OCI-LY3 (cell line): ENCODE results near the gene MYBL2.

Source experiments
- CTCF ChIP-seq: fragments of 200-600, 300-600 bp; sonication (generic); IDR thresholded peaks from 2 replicates; pipeline ENCODE4 v1.5.1; 2014; ENCODE audit warnings: antibody characterized with exemption, low read length, low read depth
- EZH2phosphoT487 ChIP-seq: fragments of 200-600 bp; shearing (Covaris generic); IDR thresholded peaks from 2 replicates; pipeline ENCODE4 v1.6.1; 2018; ENCODE audit warnings: antibody characterized with exemption, mixed run types, low read depth

- TF ChIP-seq CTCF, result no peak
- TF ChIP-seq EZH2phosphoT487, result no peak
These were observed 43.6 kb downstream of the MYBL2 start for GRCh38 chr20:43710370-43711044.
